ENCODE measurements around the gene TMEM108.
A peak's percentile ranks its signal among the peaks of the same experiment; 100 is the strongest.

TMEM108 gene

DNA sequence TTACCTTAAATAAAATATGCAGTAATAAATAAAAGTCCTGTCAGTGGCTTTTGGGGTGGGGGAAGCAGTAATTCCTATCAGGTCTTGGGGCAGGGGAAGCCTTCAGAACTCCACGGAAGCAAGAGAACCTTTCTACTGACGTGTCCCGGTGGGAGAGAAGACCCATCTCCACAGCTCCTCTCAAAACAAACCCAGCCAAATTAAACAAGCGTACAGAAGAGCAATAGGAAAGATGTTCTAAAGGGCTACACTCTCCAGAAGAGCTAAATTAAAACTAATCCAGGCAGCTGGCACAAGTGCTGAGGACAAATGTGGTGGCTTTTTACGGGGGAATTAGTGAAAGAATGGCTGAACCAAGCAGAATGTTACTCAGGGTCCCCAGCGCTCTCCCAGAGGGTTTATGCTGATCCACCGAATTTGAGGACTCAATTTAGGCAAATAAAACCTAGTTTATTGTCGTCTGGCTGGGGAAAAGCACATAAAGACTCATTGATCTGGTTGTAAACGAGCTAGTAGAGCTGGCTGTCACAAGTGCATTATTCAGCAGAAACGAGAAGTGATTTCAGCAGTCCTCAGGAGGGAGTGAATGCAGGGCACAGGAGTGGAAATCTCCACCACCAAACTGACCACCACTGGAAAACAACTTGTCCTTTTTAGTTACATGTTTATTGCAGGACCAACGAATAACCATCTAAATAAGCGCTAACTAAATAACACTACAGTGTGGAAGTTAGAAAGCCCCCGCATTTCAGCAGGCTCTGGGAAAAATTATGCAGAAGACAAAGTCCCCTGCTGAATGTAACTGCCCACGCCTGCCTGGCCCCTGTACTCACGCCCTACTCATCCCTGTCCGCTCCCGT lies 375.2 kb downstream of the TMEM108 start:
- no peak for TF ChIP-seq TAF1 (IDR thresholded peaks at IDR 0.05; ENCODE audit: borderline replicate concordance, low read depth, low read length)
- TF ChIP-seq POLR2A (IDR thresholded peaks at IDR 0.05; ENCODE audit: low read depth, low read length), result no peak
- no peak for TF ChIP-seq POLR2AphosphoS5 (IDR thresholded peaks at IDR 0.05; ENCODE audit: low read depth, low read length)
- FAIRE-seq (no peak), DNase-seq (ENCODE audit: insufficient read length) (no peak)

DNA sequence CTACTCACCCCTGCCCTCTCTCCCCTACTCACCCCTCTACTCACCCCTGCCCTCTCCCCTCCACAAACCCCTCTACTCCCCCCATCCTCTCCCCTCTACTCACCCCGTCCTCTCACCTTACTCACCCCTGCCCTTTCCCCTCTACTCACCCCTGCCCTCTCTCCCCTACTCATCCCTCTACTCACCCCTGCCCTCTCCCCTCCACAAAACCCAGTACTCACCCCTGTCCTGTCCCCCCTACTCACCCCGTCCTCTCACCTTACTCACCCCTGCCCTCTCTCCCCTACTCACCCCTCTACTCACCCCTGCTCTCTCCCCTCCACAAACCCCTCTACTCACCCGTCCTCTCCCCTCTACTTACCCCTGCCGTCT lies 375.8 kb downstream of the TMEM108 start:
- TF ChIP-seq TAF1 (IDR thresholded peaks at IDR 0.05; ENCODE audit: borderline replicate concordance, low read depth, low read length) (no peak), POLR2A (IDR thresholded peaks at IDR 0.05; ENCODE audit: low read depth, low read length) (no peak), POLR2AphosphoS5 (IDR thresholded peaks at IDR 0.05; ENCODE audit: low read depth, low read length) (no peak)
- DNase-seq (ENCODE audit: insufficient read length) (no peak), FAIRE-seq (no peak)

DNA sequence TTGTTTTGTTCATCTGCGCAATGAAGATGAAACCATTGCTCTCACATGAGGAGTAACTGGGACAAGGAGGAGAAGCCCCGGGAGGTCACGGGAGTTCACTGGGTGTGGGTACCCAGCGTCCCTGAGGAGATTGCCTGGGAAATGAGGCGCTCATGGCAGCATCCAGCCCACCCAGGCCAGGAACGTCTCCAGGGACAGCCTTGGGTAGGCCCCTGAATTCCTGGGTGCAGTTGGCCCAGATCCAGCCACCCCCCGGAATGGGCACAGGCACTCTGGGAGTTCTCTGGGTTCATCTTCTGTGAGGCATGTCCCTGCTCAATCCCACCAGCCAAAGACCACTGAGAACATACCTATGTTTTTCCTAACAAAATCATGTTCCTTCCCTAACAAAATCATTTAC lies 380.2 kb downstream of the TMEM108 start:
- FAIRE-seq, result no peak
- no peak for DNase-seq (ENCODE audit: insufficient read length)
- TF ChIP-seq TAF1 (IDR thresholded peaks at IDR 0.05; ENCODE audit: borderline replicate concordance, low read depth, low read length) (no peak), POLR2A (IDR thresholded peaks at IDR 0.05; ENCODE audit: low read depth, low read length) (no peak), POLR2AphosphoS5 (IDR thresholded peaks at IDR 0.05; ENCODE audit: low read depth, low read length) (no peak)

DNA sequence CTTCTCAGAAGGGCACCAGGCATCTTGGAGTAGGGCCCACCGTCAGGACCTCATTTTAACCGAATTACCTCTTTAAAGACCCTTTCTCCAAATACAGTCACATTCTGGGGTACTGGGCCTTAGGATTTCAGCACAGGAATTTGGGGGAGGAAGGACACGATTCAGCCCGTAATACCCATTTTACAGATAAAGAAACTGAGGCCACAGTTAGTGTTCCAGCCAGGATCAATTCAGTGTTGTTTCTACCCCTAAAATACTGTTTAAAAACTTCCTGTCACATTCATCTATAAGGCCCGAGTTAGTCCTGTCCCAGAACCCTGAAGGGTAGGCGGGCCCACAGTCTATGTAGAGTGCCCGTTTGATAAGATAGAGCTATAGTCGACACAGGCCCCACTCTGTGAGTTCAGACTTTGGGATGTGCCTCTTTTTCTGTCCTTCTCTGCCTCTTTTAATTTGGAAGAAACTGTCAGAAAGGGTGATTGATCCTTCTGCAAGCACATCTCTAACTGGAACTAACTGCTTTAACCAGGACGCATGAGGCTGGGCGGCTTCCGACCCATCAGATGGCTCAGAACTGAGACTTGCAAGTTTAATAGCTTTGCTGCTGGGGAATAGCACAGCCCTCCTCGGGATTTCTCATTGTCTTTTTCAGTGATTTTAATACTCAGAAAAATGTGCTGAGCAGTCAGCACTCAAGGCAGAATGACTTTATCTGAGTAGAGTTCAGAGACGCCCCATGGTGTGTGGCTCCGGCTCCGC lies 381.1 kb downstream of the TMEM108 start:
- DNase-seq (ENCODE audit: insufficient read length) (no peak), FAIRE-seq (no peak)
- TF ChIP-seq TAF1 (IDR thresholded peaks at IDR 0.05; ENCODE audit: borderline replicate concordance, low read depth, low read length), result no peak
- no peak for TF ChIP-seq POLR2AphosphoS5 (IDR thresholded peaks at IDR 0.05; ENCODE audit: low read depth, low read length)
- TF ChIP-seq POLR2A (IDR thresholded peaks at IDR 0.05; ENCODE audit: low read depth, low read length), result no peak

DNA sequence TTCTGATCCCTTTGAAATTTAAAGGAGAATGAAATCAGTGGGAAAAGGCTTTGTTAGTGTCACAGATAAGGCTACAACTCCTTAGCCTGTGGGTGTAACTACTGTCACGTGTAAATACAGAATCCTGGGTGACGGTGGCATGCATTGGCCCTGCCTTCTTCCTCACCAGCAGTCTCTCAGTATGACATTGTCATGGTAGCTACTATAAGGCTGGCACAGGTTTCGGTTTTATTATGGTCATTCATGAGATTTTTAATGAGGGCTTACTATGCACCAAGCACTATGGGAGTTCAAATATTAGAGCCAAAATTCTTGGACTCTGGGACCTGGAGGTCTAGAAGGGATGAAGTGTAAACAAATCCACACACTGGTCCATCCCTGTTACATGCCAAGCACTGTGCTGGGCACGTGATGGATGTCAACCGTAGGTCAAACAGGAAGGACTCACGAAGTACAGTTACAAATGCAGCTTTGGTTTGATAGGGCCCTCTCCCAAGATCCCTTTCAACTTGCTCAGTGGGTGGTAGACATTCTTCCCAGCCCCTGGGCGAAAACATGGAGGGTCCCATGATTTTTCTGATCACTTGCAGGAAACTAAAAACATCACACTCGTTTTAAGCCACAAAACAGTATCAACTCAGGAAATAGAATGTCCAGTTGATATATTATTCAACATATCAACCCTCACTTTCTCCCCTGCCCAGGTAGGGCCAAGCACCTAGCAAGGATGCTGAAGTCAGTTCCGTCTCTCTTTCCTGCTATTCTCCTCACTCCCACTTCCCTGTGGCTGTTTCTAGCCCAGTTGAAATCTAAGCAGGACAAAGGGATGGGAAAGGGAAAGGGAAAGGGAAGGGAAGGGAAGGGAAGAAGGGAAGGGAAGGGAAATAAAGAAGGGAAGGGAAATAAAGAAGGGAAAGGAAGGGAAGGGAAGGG lies 387.0 kb downstream of the TMEM108 start:
- DNase-seq (ENCODE audit: insufficient read length), result no peak
- peak; percentile 94 for FAIRE-seq
- TF ChIP-seq POLR2AphosphoS5 (IDR thresholded peaks at IDR 0.05; ENCODE audit: low read depth, low read length), result peak; percentile 99
- peak; percentile 99 for TF ChIP-seq POLR2A (IDR thresholded peaks at IDR 0.05; ENCODE audit: low read depth, low read length)
- TF ChIP-seq TAF1 (IDR thresholded peaks at IDR 0.05; ENCODE audit: borderline replicate concordance, low read depth, low read length), result no peak

DNA sequence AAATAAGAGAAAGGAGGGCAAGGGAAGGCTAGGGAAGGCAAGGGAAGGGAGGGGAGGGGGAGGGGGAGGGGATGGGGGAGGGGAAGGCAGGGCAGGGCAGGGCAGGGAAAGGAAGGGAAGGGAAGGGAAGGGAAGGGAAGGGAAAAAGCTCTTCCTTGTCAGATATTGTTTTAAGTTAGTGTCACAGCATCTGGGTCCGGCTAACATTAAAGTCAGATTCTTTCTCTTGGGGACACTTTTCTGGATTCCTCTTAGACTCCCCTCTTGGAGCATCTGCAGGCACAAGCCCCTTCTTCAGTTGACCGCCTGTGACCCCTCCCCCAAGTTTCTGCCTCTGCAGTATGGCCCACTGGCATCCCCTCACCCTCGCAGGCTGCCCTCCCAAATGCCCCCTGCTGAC lies 387.7 kb downstream of the TMEM108 start:
- no peak for DNase-seq (ENCODE audit: insufficient read length)
- TF ChIP-seq POLR2A (IDR thresholded peaks at IDR 0.05; ENCODE audit: low read depth, low read length), result no peak
- TF ChIP-seq POLR2AphosphoS5 (IDR thresholded peaks at IDR 0.05; ENCODE audit: low read depth, low read length), result no peak
- no peak for TF ChIP-seq TAF1 (IDR thresholded peaks at IDR 0.05; ENCODE audit: borderline replicate concordance, low read depth, low read length)
- no peak for FAIRE-seq

DNA sequence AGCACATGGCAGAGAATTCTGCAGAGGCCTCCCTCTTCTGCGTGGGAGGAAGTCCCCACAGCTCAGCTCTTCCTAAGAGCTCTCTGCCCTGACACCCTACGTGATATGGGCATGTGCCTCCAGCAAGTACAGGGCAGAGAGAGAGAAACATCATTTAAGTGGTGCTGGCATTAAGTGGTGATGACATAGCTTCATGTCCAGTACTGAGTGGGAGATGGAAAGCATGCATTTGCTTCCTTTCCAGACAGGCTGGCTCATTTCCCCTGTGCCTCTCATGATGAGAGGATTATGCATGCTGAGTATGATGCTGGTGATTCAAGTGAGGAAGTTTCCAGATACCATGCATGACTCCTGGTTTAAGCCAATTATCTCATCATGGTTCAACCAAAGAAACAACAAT lies 388.5 kb downstream of the TMEM108 start:
- DNase-seq (ENCODE audit: insufficient read length), result no peak
- TF ChIP-seq POLR2A (IDR thresholded peaks at IDR 0.05; ENCODE audit: low read depth, low read length) (no peak), TAF1 (IDR thresholded peaks at IDR 0.05; ENCODE audit: borderline replicate concordance, low read depth, low read length) (no peak), POLR2AphosphoS5 (IDR thresholded peaks at IDR 0.05; ENCODE audit: low read depth, low read length) (no peak)
- FAIRE-seq, result no peak

DNA sequence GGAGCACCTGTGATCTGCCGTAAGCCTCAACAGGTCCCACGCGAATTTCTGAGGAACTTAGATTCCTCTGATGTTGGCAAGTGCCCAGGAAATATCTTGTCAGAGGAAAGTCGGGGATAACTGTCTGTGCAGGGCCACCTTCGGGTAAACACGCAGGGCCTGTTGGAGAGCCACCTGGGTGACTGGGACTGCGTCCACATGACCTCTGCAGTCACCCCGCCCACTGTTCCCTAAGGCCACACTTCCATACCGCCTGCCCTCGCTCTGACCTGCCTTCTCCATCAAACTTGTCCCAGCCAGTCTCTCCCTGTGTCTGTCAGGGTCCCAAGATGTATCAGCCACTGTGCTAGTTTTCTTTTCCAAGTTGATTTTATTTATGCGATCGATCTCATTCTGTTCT lies 390.4 kb downstream of the TMEM108 start:
- no peak for FAIRE-seq
- no peak for DNase-seq (ENCODE audit: insufficient read length)
- TF ChIP-seq POLR2AphosphoS5 (IDR thresholded peaks at IDR 0.05; ENCODE audit: low read depth, low read length), result no peak
- TF ChIP-seq TAF1 (IDR thresholded peaks at IDR 0.05; ENCODE audit: borderline replicate concordance, low read depth, low read length), result no peak
- TF ChIP-seq POLR2A (IDR thresholded peaks at IDR 0.05; ENCODE audit: low read depth, low read length), result no peak

DNA sequence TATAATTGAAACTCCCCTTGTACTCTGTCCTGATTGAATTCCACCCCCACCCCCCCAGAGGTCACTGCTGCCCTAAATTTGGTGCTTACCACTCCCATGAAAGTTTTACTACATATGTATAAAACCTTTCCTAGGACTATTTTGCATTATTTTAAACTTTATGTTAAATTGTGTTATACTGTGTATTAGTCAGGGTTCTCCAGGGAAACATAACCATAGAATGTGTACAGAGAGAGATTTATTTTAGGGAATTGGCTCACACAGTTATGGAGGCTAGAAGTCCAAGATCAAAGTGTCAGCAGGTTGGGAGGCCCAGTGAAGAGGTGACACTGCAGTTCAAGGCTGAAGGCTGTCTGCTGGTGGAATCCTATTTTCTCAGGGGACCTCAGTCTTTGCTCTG lies 390.9 kb downstream of the TMEM108 start:
- no peak for TF ChIP-seq POLR2AphosphoS5 (IDR thresholded peaks at IDR 0.05; ENCODE audit: low read depth, low read length)
- TF ChIP-seq POLR2A (IDR thresholded peaks at IDR 0.05; ENCODE audit: low read depth, low read length), result no peak
- no peak for TF ChIP-seq TAF1 (IDR thresholded peaks at IDR 0.05; ENCODE audit: borderline replicate concordance, low read depth, low read length)
- DNase-seq (ENCODE audit: insufficient read length) (no peak), FAIRE-seq (no peak)

DNA sequence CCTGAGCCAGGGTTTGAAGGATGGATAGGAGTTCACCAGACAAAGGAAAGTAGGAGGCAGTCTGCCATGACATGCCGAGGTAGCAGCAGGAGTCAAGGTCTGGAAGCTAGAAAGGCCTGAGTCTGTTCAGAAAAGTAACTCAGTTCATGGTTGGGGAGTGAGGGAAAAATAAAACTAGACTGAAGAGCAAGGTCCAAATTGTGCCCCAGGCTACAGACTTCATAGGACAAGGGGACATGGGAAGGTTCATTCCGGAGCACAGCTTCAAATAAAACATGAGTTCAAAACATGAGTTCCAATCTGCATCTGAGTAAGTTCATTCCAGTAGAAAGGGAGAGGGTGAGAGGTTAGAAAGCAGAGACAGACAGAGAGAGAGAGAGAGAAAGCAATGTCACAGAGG lies 401.4 kb downstream of the TMEM108 start:
- TF ChIP-seq POLR2AphosphoS5 (IDR thresholded peaks at IDR 0.05; ENCODE audit: low read depth, low read length), result no peak
- no peak for TF ChIP-seq TAF1 (IDR thresholded peaks at IDR 0.05; ENCODE audit: borderline replicate concordance, low read depth, low read length)
- no peak for TF ChIP-seq POLR2A (IDR thresholded peaks at IDR 0.05; ENCODE audit: low read depth, low read length)
- no peak for FAIRE-seq
- no peak for DNase-seq (ENCODE audit: insufficient read length)

DNA sequence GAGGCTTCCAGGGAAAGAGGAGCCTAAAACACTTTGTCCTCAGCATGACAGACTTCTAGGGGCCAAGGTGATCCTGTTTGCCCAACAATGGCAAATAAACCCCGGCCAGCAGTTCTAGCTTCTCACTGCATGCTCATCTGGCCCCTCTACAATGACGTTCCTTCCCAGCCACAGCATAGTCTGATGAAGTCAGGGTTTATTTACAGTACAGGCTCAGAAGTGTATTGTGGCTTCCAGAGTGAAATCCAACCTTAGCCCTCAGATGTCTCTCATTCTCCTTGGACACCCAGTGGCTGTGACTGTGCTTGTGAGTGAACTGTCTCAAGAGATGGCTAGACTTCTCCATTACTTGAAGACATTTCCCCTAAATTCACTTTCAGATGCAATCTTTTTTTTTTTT lies 402.5 kb downstream of the TMEM108 start:
- no peak for TF ChIP-seq POLR2A (IDR thresholded peaks at IDR 0.05; ENCODE audit: low read depth, low read length)
- no peak for TF ChIP-seq POLR2AphosphoS5 (IDR thresholded peaks at IDR 0.05; ENCODE audit: low read depth, low read length)
- no peak for TF ChIP-seq TAF1 (IDR thresholded peaks at IDR 0.05; ENCODE audit: borderline replicate concordance, low read depth, low read length)
- DNase-seq (ENCODE audit: insufficient read length), result no peak
- FAIRE-seq, result no peak
